ENCODE measurements around the gene FAM156A. TPM values are rescaled to one million over a fixed set of nuclear protein-coding genes. Genes with fewer than 3 reads are reported as not detected.
"Not testable (repeated sequence)": the region's sequence is repeated elsewhere in the genome, so short reads cannot be mapped to it uniquely, and the experiment has no call there.

FAM156A gene
- total RNA-seq (2014; rRNA removed; shearing (Covaris generic); ENCODE audit: low replicate concordance), result 7.2 and 22.1 TPM in 2 replicates

GRCh38 chrX:52958113-52958959, at the start of gene FAM156A:
Gene FAM156A (minus strand): TSS chrX:52958518. CDS start chrX:52948588, 9,930 bp downstream.
- H3K4me3 ChIP-seq (ENCODE audit: low read length); H3K9me2 ChIP-seq (replicated peaks; ENCODE audit: insufficient read depth, low read length); H3K36me3 ChIP-seq (ENCODE audit: insufficient read depth, low read length); H3K79me2 ChIP-seq (ENCODE audit: low read length); H3K9me3 ChIP-seq (ENCODE audit: low read length); H2AFZ ChIP-seq (ENCODE audit: low read length); H3K4me2 ChIP-seq (ENCODE audit: low read depth, low read length, poor library complexity, severe bottlenecking); H4K20me1 ChIP-seq (ENCODE audit: insufficient read depth, low read depth, low read length); H3K9ac ChIP-seq (ENCODE audit: low read length); H3K4me1 ChIP-seq (ENCODE audit: low read length); H3K27ac ChIP-seq (ENCODE audit: low read length); H3K27me3 ChIP-seq (ENCODE audit: low read length); DNase-seq: not testable (repeated sequence)

GRCh38 chrX:53005327-53005726, 47.0 kb upstream of the FAM156A start:
- Histone ChIP-seq H3K27ac (ENCODE audit: low read length) (no peak overlapping the region), H3K4me2 (ENCODE audit: low read depth, low read length, poor library complexity, severe bottlenecking) (no peak overlapping the region), H3K9ac (ENCODE audit: low read length) (no peak overlapping the region), H2AFZ (ENCODE audit: low read length) (no peak overlapping the region), H3K9me2 (replicated peaks; ENCODE audit: insufficient read depth, low read length) (no peaks in the 10 kb centered on the region), H4K20me1 (ENCODE audit: insufficient read depth, low read depth, low read length) (no peaks in the 10 kb centered on the region), H3K4me1 (ENCODE audit: low read length) (no peaks in the 10 kb centered on the region), H3K4me3 (ENCODE audit: low read length) (no peak overlapping the region), H3K9me3 (ENCODE audit: low read length) (no peaks in the 10 kb centered on the region), H3K27me3 (ENCODE audit: low read length) (no peaks in the 10 kb centered on the region), H3K79me2 (ENCODE audit: low read length) (no peaks in the 10 kb centered on the region), H3K36me3 (ENCODE audit: insufficient read depth, low read length) (no peaks in the 10 kb centered on the region)
- DNase-seq, result no peak

GRCh38 chrX:53004811-53005210, 46.5 kb upstream of the FAM156A start:
- Histone ChIP-seq H3K4me2 (ENCODE audit: low read depth, low read length, poor library complexity, severe bottlenecking) (no peak overlapping the region), H2AFZ (ENCODE audit: low read length) (no peak overlapping the region), H3K9me2 (replicated peaks; ENCODE audit: insufficient read depth, low read length) (no peaks in the 10 kb centered on the region), H3K79me2 (ENCODE audit: low read length) (no peaks in the 10 kb centered on the region), H4K20me1 (ENCODE audit: insufficient read depth, low read depth, low read length) (no peaks in the 10 kb centered on the region), H3K27me3 (ENCODE audit: low read length) (no peaks in the 10 kb centered on the region), H3K9me3 (ENCODE audit: low read length) (no peaks in the 10 kb centered on the region), H3K4me3 (ENCODE audit: low read length) (no peak overlapping the region), H3K36me3 (ENCODE audit: insufficient read depth, low read length) (no peaks in the 10 kb centered on the region), H3K9ac (ENCODE audit: low read length) (no peak overlapping the region), H3K4me1 (ENCODE audit: low read length) (no peaks in the 10 kb centered on the region), H3K27ac (ENCODE audit: low read length) (no peak overlapping the region)
- DNase-seq, result no peak

GRCh38 chrX:53004038-53004437, 45.7 kb upstream of the FAM156A start:
- H3K4me1 ChIP-seq (ENCODE audit: low read length), result no peaks in the 10 kb centered on the region
- no peaks in the 10 kb centered on the region for H4K20me1 ChIP-seq (ENCODE audit: insufficient read depth, low read depth, low read length)
- no peaks in the 10 kb centered on the region for H3K79me2 ChIP-seq (ENCODE audit: low read length)
- H3K36me3 ChIP-seq (ENCODE audit: insufficient read depth, low read length), result no peaks in the 10 kb centered on the region
- H3K4me2 ChIP-seq (ENCODE audit: low read depth, low read length, poor library complexity, severe bottlenecking), result no peak overlapping the region
- no peak overlapping the region for H3K27ac ChIP-seq (ENCODE audit: low read length)
- no peaks in the 10 kb centered on the region for H3K27me3 ChIP-seq (ENCODE audit: low read length)
- H3K9me2 ChIP-seq (replicated peaks; ENCODE audit: insufficient read depth, low read length), result no peaks in the 10 kb centered on the region
- no peak for DNase-seq
- H2AFZ ChIP-seq (ENCODE audit: low read length), result no peak overlapping the region
- H3K4me3 ChIP-seq (ENCODE audit: low read length), result no peak overlapping the region
- H3K9ac ChIP-seq (ENCODE audit: low read length), result no peak overlapping the region
- no peaks in the 10 kb centered on the region for H3K9me3 ChIP-seq (ENCODE audit: low read length)

GRCh38 chrX:53003111-53003510, 44.8 kb upstream of the FAM156A start:
- no peaks in the 10 kb centered on the region for H3K9me3 ChIP-seq (ENCODE audit: low read length)
- no peak overlapping the region for H2AFZ ChIP-seq (ENCODE audit: low read length)
- no peaks in the 10 kb centered on the region for H3K36me3 ChIP-seq (ENCODE audit: insufficient read depth, low read length)
- no peaks in the 10 kb centered on the region for H3K9me2 ChIP-seq (replicated peaks; ENCODE audit: insufficient read depth, low read length)
- no peaks in the 10 kb centered on the region for H3K79me2 ChIP-seq (ENCODE audit: low read length)
- no peaks in the 10 kb centered on the region for H3K4me1 ChIP-seq (ENCODE audit: low read length)
- H3K4me2 ChIP-seq (ENCODE audit: low read depth, low read length, poor library complexity, severe bottlenecking), result no peak overlapping the region
- no peaks in the 10 kb centered on the region for H4K20me1 ChIP-seq (ENCODE audit: insufficient read depth, low read depth, low read length)
- no peak overlapping the region for H3K4me3 ChIP-seq (ENCODE audit: low read length)
- no peak overlapping the region for H3K9ac ChIP-seq (ENCODE audit: low read length)
- no peak for DNase-seq
- no peak overlapping the region for H3K27ac ChIP-seq (ENCODE audit: low read length)
- no peaks in the 10 kb centered on the region for H3K27me3 ChIP-seq (ENCODE audit: low read length)

GRCh38 chrX:53001958-53002357, 43.6 kb upstream of the FAM156A start:
- Histone ChIP-seq H3K4me3 (ENCODE audit: low read length) (no peak overlapping the region), H3K27ac (ENCODE audit: low read length) (no peak overlapping the region), H3K9me2 (replicated peaks; ENCODE audit: insufficient read depth, low read length) (no peaks in the 10 kb centered on the region), H3K9me3 (ENCODE audit: low read length) (no peaks in the 10 kb centered on the region), H4K20me1 (ENCODE audit: insufficient read depth, low read depth, low read length) (no peaks in the 10 kb centered on the region), H3K79me2 (ENCODE audit: low read length) (no peaks in the 10 kb centered on the region), H3K4me2 (ENCODE audit: low read depth, low read length, poor library complexity, severe bottlenecking) (no peak overlapping the region), H3K27me3 (ENCODE audit: low read length) (no peaks in the 10 kb centered on the region), H3K4me1 (ENCODE audit: low read length) (no peaks in the 10 kb centered on the region), H2AFZ (ENCODE audit: low read length) (no peak overlapping the region), H3K36me3 (ENCODE audit: insufficient read depth, low read length) (no peaks in the 10 kb centered on the region), H3K9ac (ENCODE audit: low read length) (no peak overlapping the region)
- DNase-seq, result no peak

- no peaks in the 10 kb centered on the region for H3K27me3 ChIP-seq (ENCODE audit: low read length)
- H3K4me2 ChIP-seq (ENCODE audit: low read depth, low read length, poor library complexity, severe bottlenecking), result no peak overlapping the region
- H4K20me1 ChIP-seq (ENCODE audit: insufficient read depth, low read depth, low read length), result no peaks in the 10 kb centered on the region
- no peaks in the 10 kb centered on the region for H3K9me2 ChIP-seq (replicated peaks; ENCODE audit: insufficient read depth, low read length)
- no peaks in the 10 kb centered on the region for H3K9me3 ChIP-seq (ENCODE audit: low read length)
- H3K27ac ChIP-seq (ENCODE audit: low read length), result no peak overlapping the region
- H3K36me3 ChIP-seq (ENCODE audit: insufficient read depth, low read length), result no peaks in the 10 kb centered on the region
- H3K9ac ChIP-seq (ENCODE audit: low read length), result no peak overlapping the region
- no peaks in the 10 kb centered on the region for H3K79me2 ChIP-seq (ENCODE audit: low read length)
- H2AFZ ChIP-seq (ENCODE audit: low read length), result no peak overlapping the region
- H3K4me1 ChIP-seq (ENCODE audit: low read length), result peaks cover 7% of the 10 kb centered on the region
- H3K4me3 ChIP-seq (ENCODE audit: low read length), result no peak overlapping the region
- DNase-seq, result no peak
Measured at GRCh38 chrX:53000447-53001135, 42.3 kb upstream of the FAM156A start.

GRCh38 chrX:52995987-52996331, 37.6 kb upstream of the FAM156A start:
- H3K27ac ChIP-seq (ENCODE audit: low read length), result peak overlapping the region; percentile 52; the same call in 1 of the 2 replicates
- no peaks in the 10 kb centered on the region for H3K9me2 ChIP-seq (replicated peaks; ENCODE audit: insufficient read depth, low read length)
- H4K20me1 ChIP-seq (ENCODE audit: insufficient read depth, low read depth, low read length), result no peaks in the 10 kb centered on the region
- peaks cover 11% of the 10 kb centered on the region for H3K79me2 ChIP-seq (ENCODE audit: low read length)
- no peaks in the 10 kb centered on the region for H3K27me3 ChIP-seq (ENCODE audit: low read length)
- peaks cover 17% of the 10 kb centered on the region for H3K4me1 ChIP-seq (ENCODE audit: low read length)
- H3K9me3 ChIP-seq (ENCODE audit: low read length), result no peaks in the 10 kb centered on the region
- peak overlapping the region; percentile 73 for H3K4me2 ChIP-seq (ENCODE audit: low read depth, low read length, poor library complexity, severe bottlenecking)
- no peak overlapping the region for H2AFZ ChIP-seq (ENCODE audit: low read length)
- no peaks in the 10 kb centered on the region for H3K36me3 ChIP-seq (ENCODE audit: insufficient read depth, low read length)
- DNase-seq, result no peak
- H3K9ac ChIP-seq (ENCODE audit: low read length), result peak overlapping the region; percentile 69
- peak overlapping the region; percentile 67 for H3K4me3 ChIP-seq (ENCODE audit: low read length)

All from Karpas-422 (cell line).